ENCODE measurements around the gene JPH4.

Gene JPH4

DNA sequence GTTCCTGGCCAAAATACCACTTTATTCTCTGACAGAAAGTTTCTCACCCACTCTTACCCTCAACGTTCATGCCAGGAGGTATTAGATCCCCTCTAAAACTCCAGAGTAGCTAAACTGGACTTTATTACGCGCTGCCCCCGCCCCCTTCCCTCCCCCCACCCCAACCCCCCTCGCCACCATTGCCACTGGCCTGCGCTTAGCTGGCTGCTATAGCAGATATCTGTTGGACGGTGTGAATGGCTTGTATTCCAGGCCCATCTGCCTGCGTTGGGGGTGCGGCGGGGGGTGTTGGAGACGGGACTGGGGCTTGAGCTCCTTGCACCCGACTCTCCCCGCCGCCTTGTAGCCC, 23.1 kb downstream of the JPH4 start:
- no peak for DNase-seq (ENCODE audit: low read depth)
- H3K4me3 ChIP-seq (ENCODE audit: control insufficient read depth, low read depth, low read length) = peak overlapping the region; percentile 90
- TF ChIP-seq CTCF (conservative IDR thresholded peaks at IDR 0.05; ENCODE audit: control insufficient read depth, insufficient read depth, low read depth, low read length) = no peak

DNA sequence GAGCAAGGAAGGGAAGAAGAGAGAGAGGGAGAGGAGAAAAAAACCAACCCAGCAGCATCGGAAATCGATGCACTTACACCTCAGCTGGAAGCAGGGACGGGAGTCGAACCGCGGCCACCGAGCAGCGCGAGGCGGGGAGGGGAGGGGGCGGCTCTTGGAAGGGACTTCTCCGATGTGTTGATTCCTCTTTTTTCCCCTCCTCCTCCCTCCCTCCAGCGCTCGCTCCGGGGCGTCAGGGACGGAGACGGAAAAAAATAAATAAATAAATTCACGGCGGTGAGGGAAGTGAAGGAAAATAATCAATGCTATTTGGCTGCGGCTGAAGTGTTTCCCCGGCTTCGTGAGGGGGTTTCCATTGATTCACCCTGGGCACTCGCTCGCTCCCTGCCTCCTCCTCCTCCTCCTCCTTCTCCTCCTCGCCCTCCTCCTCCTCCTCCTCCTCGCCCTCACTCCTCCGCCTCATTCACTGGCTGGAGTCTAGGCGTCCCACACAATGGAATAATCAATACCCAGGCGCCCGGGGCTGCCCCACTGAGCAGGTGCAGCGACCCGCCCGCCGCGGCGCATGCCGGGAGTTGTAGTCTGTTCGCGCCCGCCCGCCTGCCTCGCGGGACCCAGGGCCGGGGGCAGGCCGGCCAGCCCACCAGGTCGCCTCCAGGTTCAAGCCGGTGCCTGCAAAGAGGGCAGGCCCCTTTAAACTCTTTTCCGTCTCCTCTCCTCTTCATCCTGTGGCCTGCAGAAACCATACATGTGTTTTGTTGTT, 27.1 kb downstream of the JPH4 start, which contains the start of gene ZFHX2:
ZFHX2 (minus strand) TSS at position 500 of the 763 bp plus-strand sequence. CDS start 16,440 bp downstream, outside the sequence.
- no peak for TF ChIP-seq CTCF (conservative IDR thresholded peaks at IDR 0.05; ENCODE audit: control insufficient read depth, insufficient read depth, low read depth, low read length)
- H3K4me3 ChIP-seq (ENCODE audit: control insufficient read depth, low read depth, low read length) = peak within 1 kb of the TSS; percentile 60

GRCh38 chr14:23550812-23551265, 27.8 kb downstream of the JPH4 start:
- no peak for TF ChIP-seq CTCF (conservative IDR thresholded peaks at IDR 0.05; ENCODE audit: control insufficient read depth, insufficient read depth, low read depth, low read length)
- peak overlapping the region; percentile 60 for H3K4me3 ChIP-seq (ENCODE audit: control insufficient read depth, low read depth, low read length)
- no peak for DNase-seq (ENCODE audit: low read depth)

More for the DNA sequence above, 27.1 kb downstream of the JPH4 start, which contains the start of gene ZFHX2:
- peak; percentile 37 for DNase-seq (ENCODE audit: low read depth)

GRCh38 chr14:23550131-23550811, 28.3 kb downstream of the JPH4 start:
- DNase-seq (ENCODE audit: low read depth) = no peak
- peak overlapping the region; percentile 60 for H3K4me3 ChIP-seq (ENCODE audit: control insufficient read depth, low read depth, low read length)
- no peak for TF ChIP-seq CTCF (conservative IDR thresholded peaks at IDR 0.05; ENCODE audit: control insufficient read depth, insufficient read depth, low read depth, low read length)

- H3K4me3 ChIP-seq (ENCODE audit: control insufficient read depth, low read depth, low read length) = no peak overlapping the region
- peak; percentile 40 for DNase-seq (ENCODE audit: low read depth)
- no peak for TF ChIP-seq CTCF (conservative IDR thresholded peaks at IDR 0.05; ENCODE audit: control insufficient read depth, insufficient read depth, low read depth, low read length)
Observed at GRCh38 chr14:23548351-23549318, 30.0 kb downstream of the JPH4 start.

- DNase-seq (ENCODE audit: low read depth) = no peak
- no peak for TF ChIP-seq CTCF (conservative IDR thresholded peaks at IDR 0.05; ENCODE audit: control insufficient read depth, insufficient read depth, low read depth, low read length)
- H3K4me3 ChIP-seq (ENCODE audit: control insufficient read depth, low read depth, low read length) = no peak overlapping the region
Observed at GRCh38 chr14:23547924-23548323, 30.7 kb downstream of the JPH4 start.
